Activated CD8-positive, alpha-beta memory T cell treated with anti-CD3 and anti-CD28 coated beads for 1 hour (primary cell): ENCODE data around the gene PRDM12.

ENCODE experiments used
- DNase-seq, 2 donors: peaks; one replicate each; pipeline ENCODE4 v3.0.0-alpha.2; 2020; ENCODE audit warnings: low read depth in 1 of 2; ENCODE audit errors: extremely low read depth in 1 of 2

Gene PRDM12

DNA sequence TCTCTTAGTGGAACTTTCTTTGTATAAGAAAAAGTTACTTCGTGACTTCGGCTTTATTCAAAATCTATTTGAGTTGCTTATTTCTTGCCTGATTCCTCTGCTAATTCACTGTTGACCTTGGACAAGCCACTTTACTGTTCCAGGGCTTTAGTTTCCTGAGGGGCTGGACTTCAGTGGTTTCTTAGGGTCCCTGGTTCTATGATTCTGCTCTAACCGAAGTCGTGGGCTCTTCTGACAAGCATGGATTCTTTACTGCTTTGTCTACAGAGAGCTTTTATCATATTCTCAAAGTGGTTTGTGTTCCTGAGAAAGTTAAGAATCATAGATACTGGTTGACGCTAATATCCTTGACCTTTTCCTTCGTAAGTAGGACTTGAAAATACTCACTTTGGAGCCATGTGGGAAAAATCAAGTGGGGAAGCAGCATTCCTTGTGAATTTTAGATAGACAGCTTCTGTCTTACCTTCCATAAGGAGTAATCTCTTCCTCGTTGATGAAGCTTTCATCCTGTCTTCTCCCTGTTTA lies 50.3 kb downstream of the PRDM12 start:
- no peak for DNase-seq

GRCh38 chr9:130715270-130715669 lies 50.9 kb downstream of the PRDM12 start:
- DNase-seq: no peak

- no peak for DNase-seq
Measured at GRCh38 chr9:130718562-130718961, 54.2 kb downstream of the PRDM12 start.

DNA sequence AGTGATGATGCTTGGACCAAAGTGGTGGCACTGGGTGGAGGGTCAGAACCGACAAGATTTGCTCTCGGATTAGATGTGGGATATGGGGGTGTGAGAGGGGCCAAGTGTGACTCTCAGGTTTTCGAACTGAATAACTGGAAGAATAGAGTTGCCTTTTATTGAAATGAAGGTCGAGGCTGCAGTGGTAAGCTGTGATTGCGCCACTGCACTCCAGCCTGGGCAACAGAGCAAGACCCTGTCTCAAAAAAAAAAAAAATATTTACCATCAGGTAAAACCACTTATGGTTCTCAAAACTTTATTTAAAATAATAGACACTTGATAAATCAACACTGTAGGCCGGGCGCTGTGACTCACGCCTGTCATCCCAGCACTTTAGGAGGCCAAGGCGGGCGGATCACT lies 56.4 kb downstream of the PRDM12 start:
- no peak for DNase-seq

DNA sequence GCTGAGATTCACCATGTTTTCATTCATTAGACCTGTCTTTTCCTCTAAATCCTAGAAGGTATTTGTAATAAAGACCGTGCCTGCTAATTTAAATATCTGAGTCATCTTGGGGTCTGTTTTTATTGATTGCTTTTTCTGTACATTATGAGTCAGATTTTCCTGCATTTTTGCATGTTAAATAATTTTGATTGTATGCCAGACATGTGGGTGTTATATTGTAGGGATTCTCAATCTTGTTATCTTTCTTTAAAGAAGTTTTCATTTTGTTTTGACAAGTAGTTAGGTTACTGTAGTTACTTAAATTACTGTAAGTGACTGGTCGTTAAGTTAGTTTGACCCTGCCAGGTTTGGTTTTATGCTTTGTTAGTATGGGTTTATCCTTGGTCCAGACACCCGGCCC lies 64.3 kb downstream of the PRDM12 start:
- DNase-seq: no peak

DNA sequence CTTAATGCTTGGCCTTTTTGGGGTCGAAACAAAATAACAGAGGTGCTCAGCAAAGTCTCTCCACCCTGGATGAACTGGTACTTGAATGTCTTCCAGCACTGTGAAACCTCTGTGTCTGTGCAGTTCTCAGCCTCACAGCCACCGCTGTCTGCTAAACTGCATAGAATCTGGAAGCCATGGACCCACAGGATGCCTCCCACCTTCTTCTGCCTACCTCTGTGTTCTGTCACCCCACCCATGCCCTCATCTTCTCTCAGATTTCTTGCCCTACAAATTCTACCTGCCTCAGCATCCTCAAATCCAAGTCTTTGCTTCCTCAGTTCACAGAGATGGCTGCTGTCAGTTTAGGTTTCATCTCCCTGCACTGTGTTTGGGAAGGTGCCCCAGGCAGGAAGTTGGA lies 64.8 kb downstream of the PRDM12 start:
- DNase-seq: no peak

- no peak for DNase-seq
Measured at GRCh38 chr9:130731355-130731754, 67.0 kb downstream of the PRDM12 start.

GRCh38 chr9:130732136-130732535 lies 67.7 kb downstream of the PRDM12 start:
- no peak for DNase-seq
